ENCODE measurements around the gene DDX46.

The DDX46 gene

GRCh38 chr5:134769206-134769605 is 10.6 kb downstream of the DDX46 start:
- H3K9me3 ChIP-seq (ENCODE audit: insufficient read depth, low read depth, low read length): no peaks in the 10 kb centered on the region
- no peak overlapping the region for H2AFZ ChIP-seq (ENCODE audit: low read length)
- H3K9ac ChIP-seq (ENCODE audit: low read depth, low read length, poor library complexity, severe bottlenecking): no peak overlapping the region
- H3K36me3 ChIP-seq (ENCODE audit: insufficient read depth, low read length): peaks cover 23% of the 10 kb centered on the region; the same call in 1 of the 2 replicates
- no peak overlapping the region for H3K4me3 ChIP-seq (ENCODE audit: low read length, poor library complexity, severe bottlenecking)
- H3K79me2 ChIP-seq (ENCODE audit: insufficient read depth, low read length): peaks cover 1% of the 10 kb centered on the region; the same call in 1 of the 2 replicates
- H3K9me2 ChIP-seq (replicated peaks; ENCODE audit: low read depth, low read length): no peaks in the 10 kb centered on the region
- no peaks in the 10 kb centered on the region for H3F3A ChIP-seq (ENCODE audit: low read depth)
- no peak overlapping the region for H3K4me2 ChIP-seq (ENCODE audit: low read depth, low read length, poor library complexity, severe bottlenecking)
- TF ChIP-seq CTCF (conservative IDR thresholded peaks at IDR 0.05; ENCODE audit: low read length): no peak
- TF ChIP-seq EZH2phosphoT487 (IDR thresholded peaks at IDR 0.05; ENCODE audit: borderline replicate concordance): no peak
- H3K4me1 ChIP-seq (ENCODE audit: insufficient read depth, low read length, poor library complexity, severe bottlenecking): no peaks in the 10 kb centered on the region
- no peaks in the 10 kb centered on the region for H4K20me1 ChIP-seq (ENCODE audit: insufficient read depth, low read length, poor library complexity, severe bottlenecking)
- H3K27me3 ChIP-seq (ENCODE audit: insufficient read depth, low read length, poor library complexity, severe bottlenecking): no peaks in the 10 kb centered on the region

- H3K4me3 ChIP-seq (ENCODE audit: low read length, poor library complexity, severe bottlenecking): no peak overlapping the region
- no peak for TF ChIP-seq EZH2phosphoT487 (IDR thresholded peaks at IDR 0.05; ENCODE audit: borderline replicate concordance)
- no peak for TF ChIP-seq CTCF (conservative IDR thresholded peaks at IDR 0.05; ENCODE audit: low read length)
- H3K27me3 ChIP-seq (ENCODE audit: insufficient read depth, low read length, poor library complexity, severe bottlenecking): no peaks in the 10 kb centered on the region
- peaks cover 20% of the 10 kb centered on the region; the same call in 1 of the 2 replicates for H3K36me3 ChIP-seq (ENCODE audit: insufficient read depth, low read length)
- H3K4me2 ChIP-seq (ENCODE audit: low read depth, low read length, poor library complexity, severe bottlenecking): no peak overlapping the region
- no peak overlapping the region for H3K9ac ChIP-seq (ENCODE audit: low read depth, low read length, poor library complexity, severe bottlenecking)
- H2AFZ ChIP-seq (ENCODE audit: low read length): no peak overlapping the region
- no peaks in the 10 kb centered on the region for H3K9me2 ChIP-seq (replicated peaks; ENCODE audit: low read depth, low read length)
- no peaks in the 10 kb centered on the region for H3K79me2 ChIP-seq (ENCODE audit: insufficient read depth, low read length)
- no peaks in the 10 kb centered on the region for H3K4me1 ChIP-seq (ENCODE audit: insufficient read depth, low read length, poor library complexity, severe bottlenecking)
- H3F3A ChIP-seq (ENCODE audit: low read depth): no peaks in the 10 kb centered on the region
- no peaks in the 10 kb centered on the region for H3K9me3 ChIP-seq (ENCODE audit: insufficient read depth, low read depth, low read length)
- H4K20me1 ChIP-seq (ENCODE audit: insufficient read depth, low read length, poor library complexity, severe bottlenecking): no peaks in the 10 kb centered on the region
These were observed 14.0 kb downstream of the DDX46 start for GRCh38 chr5:134772461-134773125.

- Histone ChIP-seq H3K9me2 (replicated peaks; ENCODE audit: low read depth, low read length) (no peaks in the 10 kb centered on the region), H3K4me2 (ENCODE audit: low read depth, low read length, poor library complexity, severe bottlenecking) (no peak overlapping the region), H3K36me3 (ENCODE audit: insufficient read depth, low read length) (peaks cover 33% of the 10 kb centered on the region; the same call in 1 of the 2 replicates), H3K27me3 (ENCODE audit: insufficient read depth, low read length, poor library complexity, severe bottlenecking) (no peaks in the 10 kb centered on the region), H3K9me3 (ENCODE audit: insufficient read depth, low read depth, low read length) (no peaks in the 10 kb centered on the region), H3K4me1 (ENCODE audit: insufficient read depth, low read length, poor library complexity, severe bottlenecking) (no peaks in the 10 kb centered on the region), H2AFZ (ENCODE audit: low read length) (no peak overlapping the region), H3K79me2 (ENCODE audit: insufficient read depth, low read length) (no peaks in the 10 kb centered on the region), H4K20me1 (ENCODE audit: insufficient read depth, low read length, poor library complexity, severe bottlenecking) (no peaks in the 10 kb centered on the region), H3F3A (ENCODE audit: low read depth) (no peaks in the 10 kb centered on the region), H3K9ac (ENCODE audit: low read depth, low read length, poor library complexity, severe bottlenecking) (no peak overlapping the region), H3K4me3 (ENCODE audit: low read length, poor library complexity, severe bottlenecking) (no peak overlapping the region)
- TF ChIP-seq EZH2phosphoT487 (IDR thresholded peaks at IDR 0.05; ENCODE audit: borderline replicate concordance) (no peak), CTCF (conservative IDR thresholded peaks at IDR 0.05; ENCODE audit: low read length) (no peak)
These were observed 18.8 kb downstream of the DDX46 start for GRCh38 chr5:134777366-134777765.

Data from Loucy (cell line).